ENCODE results near the gene TXNDC8. TPM values are rescaled to one million over a fixed set of nuclear protein-coding genes. Genes with fewer than 3 reads are reported as not detected.

Gene TXNDC8
- total and polyA plus RNA-seq, 2 of the 13 experiments (the other 11 are each of a cell fraction or from before 2014, with no cell fraction given): not detected

GRCh38 chr9:110257097-110257841 lies 80.4 kb downstream of the TXNDC8 start (continued):
- TF ChIP-seq ZNF749 (CRISPR knock-in tag; IDR thresholded peaks at IDR 0.05; ENCODE audit: borderline replicate concordance) (0 out of 2 replicates have a peak, but pooled peaks have one; percentile 43), SKIL (CRISPR knock-in tag; IDR thresholded peaks at IDR 0.05; ENCODE audit: borderline replicate concordance) (no peak), ESRRA (CRISPR knock-in tag; IDR thresholded peaks at IDR 0.05; ENCODE audit: low read depth) (peak; percentile 79), ELK4 (CRISPR knock-in tag; IDR thresholded peaks at IDR 0.05; ENCODE audit: borderline replicate concordance) (no peak), GATAD2A (CRISPR knock-in tag; IDR thresholded peaks at IDR 0.05) (peak; percentile 12; the same call in 1 of the 2 replicates), KLF9 (CRISPR knock-in tag; IDR thresholded peaks at IDR 0.05; ENCODE audit: low read depth) (no peak)
- TF ChIP-seq, protein P1, sequence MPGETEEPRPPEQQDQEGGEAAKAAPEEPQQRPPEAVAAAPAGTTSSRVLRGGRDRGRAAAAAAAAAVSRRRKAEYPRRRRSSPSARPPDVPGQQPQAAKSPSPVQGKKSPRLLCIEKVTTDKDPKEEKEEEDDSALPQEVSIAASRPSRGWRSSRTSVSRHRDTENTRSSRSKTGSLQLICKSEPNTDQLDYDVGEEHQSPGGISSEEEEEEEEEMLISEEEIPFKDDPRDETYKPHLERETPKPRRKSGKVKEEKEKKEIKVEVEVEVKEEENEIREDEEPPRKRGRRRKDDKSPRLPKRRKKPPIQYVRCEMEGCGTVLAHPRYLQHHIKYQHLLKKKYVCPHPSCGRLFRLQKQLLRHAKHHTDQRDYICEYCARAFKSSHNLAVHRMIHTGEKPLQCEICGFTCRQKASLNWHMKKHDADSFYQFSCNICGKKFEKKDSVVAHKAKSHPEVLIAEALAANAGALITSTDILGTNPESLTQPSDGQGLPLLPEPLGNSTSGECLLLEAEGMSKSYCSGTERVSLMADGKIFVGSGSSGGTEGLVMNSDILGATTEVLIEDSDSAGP (CRISPR knock-in tag; IDR thresholded peaks at IDR 0.05; ENCODE audit: borderline replicate concordance): peak; percentile 61; the same call in 1 of the 2 replicates

Data from HepG2 (cell line).